CD14-positive monocyte (primary cell): ENCODE results near the gene PCDHGA2. TPM values are rescaled to one million over a fixed set of nuclear protein-coding genes. Genes with fewer than 3 reads are reported as not detected.
A peak's percentile ranks its signal among the peaks of the same experiment; 100 is the strongest.

ENCODE experiments used
- DNase-seq, 3 donors: peaks; one replicate each; pipeline ENCODE4 v3.0.0-alpha.2; 2011 to 2022
- H2AFZ ChIP-seq: 2 replicates; pipeline ENCODE4 v1.6.0; 2012; ENCODE audit warnings: mild to moderate bottlenecking, low read depth, low read length, inconsistent platforms; ENCODE audit not compliant: insufficient read depth, poor library complexity, severe bottlenecking
- H3K27ac ChIP-seq, 2 donors: 1 replicate in 1 of 2; 2 replicates in 1 of 2; pipeline ENCODE4 v1.5.1; 2012 to 2013; ENCODE audit warnings: low read length in 2 of 2, control low read depth in 1 of 2, inconsistent platforms in 1 of 2, low read depth in 1 of 2, mild to moderate bottlenecking in 1 of 2
- H3K27me3 ChIP-seq, 2 donors: one replicate each; pipeline versions ENCODE4 v1.6.0 to v1.6.1; 2011 to 2013; ENCODE audit warnings: low read length in 2 of 2; ENCODE audit not compliant: control insufficient read depth in 2 of 2, insufficient read depth in 2 of 2
- H3K36me3 ChIP-seq, 2 donors: replicated peaks in 1 of 2; 1 replicate in 1 of 2; 2 replicates in 1 of 2; pipeline versions ENCODE4 v1.5.1 to v1.6.1; 2012 to 2013; ENCODE audit warnings: low read length in 2 of 2, control low read depth in 1 of 2, inconsistent platforms in 1 of 2, mild to moderate bottlenecking in 1 of 2; ENCODE audit not compliant: insufficient read depth in 2 of 2, control insufficient read depth in 1 of 2
- H3K4me1 ChIP-seq, 2 donors: 1 replicate in 1 of 2; 2 replicates in 1 of 2; pipeline versions ENCODE4 v1.5.1 to v1.6.1; 2012 to 2013; ENCODE audit warnings: low read length in 2 of 2, control low read depth in 1 of 2, inconsistent platforms in 1 of 2, mild to moderate bottlenecking in 1 of 2, moderate library complexity in 1 of 2; ENCODE audit not compliant: insufficient read depth in 2 of 2, control insufficient read depth in 1 of 2
- H3K4me2 ChIP-seq: replicated peaks from 2 replicates; pipeline ENCODE3; 2012; ENCODE audit warnings: low read length, moderate library complexity, mild to moderate bottlenecking; ENCODE audit not compliant: poor library complexity, severe bottlenecking; ENCODE audit errors: extremely low read depth
- H3K4me3 ChIP-seq, 3 experiments: fragments of 200-600 bp in 1 of 3; sonication (generic) in 1 of 3; replicated peaks in 1 of 3; 1 replicate in 2 of 3; 2 replicates in 1 of 3; pipeline ENCODE4 v1.5.1; 2011 to 2013; ENCODE audit warnings: low read length in 3 of 3, mild to moderate bottlenecking in 3 of 3, control low read depth in 2 of 3, low read depth in 2 of 3, inconsistent platforms in 1 of 3, moderate library complexity in 1 of 3
- H3K79me2 ChIP-seq: 2 replicates; pipeline ENCODE4 v1.6.0; 2012; ENCODE audit warnings: mild to moderate bottlenecking, control low read depth, inconsistent platforms, low read length, moderate library complexity; ENCODE audit not compliant: insufficient read depth
- H3K9ac ChIP-seq: 2 replicates; pipeline ENCODE4 v1.6.0; 2017; ENCODE audit warnings: low read length, mild to moderate bottlenecking; ENCODE audit not compliant: insufficient read depth, poor library complexity, severe bottlenecking
- H3K9me3 ChIP-seq, 2 donors: replicated peaks in 1 of 2; 1 replicate in 1 of 2; 2 replicates in 1 of 2; pipeline versions ENCODE4 v1.5.1 to v1.6.1; 2012 to 2013; ENCODE audit warnings: low read length in 2 of 2, control low read depth in 1 of 2; ENCODE audit not compliant: control insufficient read depth in 1 of 2, insufficient read depth in 1 of 2
- H4K20me1 ChIP-seq: 2 replicates; pipeline ENCODE4 v1.6.0; 2012; ENCODE audit warnings: mild to moderate bottlenecking, low read length, control low read depth, moderate library complexity; ENCODE audit not compliant: insufficient read depth
- H3K27ac Mint-ChIP-seq, 7 donors: one replicate each; pipeline ENCODE4 v1.8.0; 2020; ENCODE audit warnings: mild to moderate bottlenecking in 7 of 7, mixed read lengths in 7 of 7, moderate library complexity in 6 of 7, inconsistent platforms in 2 of 7
- H3K27me3 Mint-ChIP-seq, 3 donors: one replicate each; pipeline ENCODE4 v1.8.0; 2021 to 2022; ENCODE audit warnings: low read depth in 3 of 3, mild to moderate bottlenecking in 3 of 3, mixed read lengths in 3 of 3, moderate library complexity in 3 of 3, inconsistent platforms in 1 of 3
- H3K36me3 Mint-ChIP-seq, 2 donors: one replicate each; pipeline ENCODE4 v1.8.0; 2020; ENCODE audit warnings: mixed read lengths in 2 of 2, inconsistent platforms in 1 of 2, mild to moderate bottlenecking in 1 of 2
- H3K4me1 Mint-ChIP-seq: one replicate; pipeline ENCODE4 v1.8.0; 2020; ENCODE audit warnings: mild to moderate bottlenecking, mixed read lengths
- H3K4me3 Mint-ChIP-seq, 2 donors: one replicate each; pipeline ENCODE4 v1.8.0; 2020; ENCODE audit warnings: mild to moderate bottlenecking in 2 of 2, mixed read lengths in 2 of 2, moderate library complexity in 1 of 2
- H3K9me3 Mint-ChIP-seq, 7 donors: one replicate each; pipeline ENCODE4 v1.8.0; 2020 to 2022; ENCODE audit warnings: mixed read lengths in 7 of 7, mild to moderate bottlenecking in 6 of 7, moderate library complexity in 6 of 7, inconsistent platforms in 2 of 7
- CTCF ChIP-seq: fragments of 200-600 bp; IDR thresholded peaks from one replicate; pipeline ENCODE4 v1.8.0; 2022; ENCODE audit warnings: antibody characterized with exemption, mild to moderate bottlenecking
- WGBS: methylation state at CpG from one replicate; pipeline ENCODE4 v1.1.5; 2013; ENCODE audit warnings: missing lambda C conversion rate; ENCODE audit not compliant: insufficient coverage; 5-methylcytosine and 5-hydroxymethylcytosine counted together
- intact Hi-C, 2 donors: fragments of 100-400 bp; cut with micrococcal nuclease; formaldehyde crosslinking; loops; one replicate each; pipeline versions ENCODE4 v1.15.0 to v1.15.1; 2023
- polyA plus RNA-seq, 3 donors: library from polyadenylated mRNA; depleted of rRNA in 1 of 3; unstranded in 2 of 3; stranded (reverse) in 1 of 3; fragments of 300-500 nt in 2 of 3; fragments of >200 nt in 1 of 3; fragmentation: Illumina TruSeq in 2 of 3; gene quantifications; 1 replicate in 2 of 3; 2 replicates in 1 of 3; pipeline ENCODE4 v1.2.3, GENCODE V29; 2012 to 2021

Gene PCDHGA2
- polyA plus RNA-seq, 3 donors: not detected

- Mint-ChIP-seq H3K27me3 (peaks cover 70 to 80% (median 78%) of the 10 kb centered on the region in 3 donors), H3K9me3 (peaks cover 41 to 79% (median 70%) of the 10 kb centered on the region in 7 donors), H3K27ac (no peak overlapping the region), H3K36me3 (peaks cover 11 to 14% of the 10 kb centered on the region in 2 donors), H3K4me1 (peaks cover 8% of the 10 kb centered on the region), H3K4me3 (peak overlapping the region in 1 of 2 donors; percentile 71)
- Histone ChIP-seq H3K4me2 (no peak overlapping the region), H3K36me3 (no peaks in the 10 kb centered on the region), H3K9me3 (peaks cover 52 to 68% of the 10 kb centered on the region in 2 donors), H3K27me3 (peaks cover 57 to 97% of the 10 kb centered on the region in 2 donors), H3K9ac (no peak overlapping the region), H3K79me2 (no peaks in the 10 kb centered on the region), H4K20me1 (no peaks in the 10 kb centered on the region), H3K4me1 (no peaks in the 10 kb centered on the region), H2AFZ (no peak overlapping the region), H3K4me3 (no peak overlapping the region), H3K27ac (no peak overlapping the region)
- 36% methylated on average over 31 of the region's 46 CpGs for WGBS
- intact Hi-C loops: no loop called here
- no peak for TF ChIP-seq CTCF
- no peak for DNase-seq
These were observed 27.7 kb downstream of the PCDHGA2 start for GRCh38 chr5:141366016-141366896.

GRCh38 chr5:141369994-141370848 is 31.7 kb downstream of the PCDHGA2 start, which contains the start of gene PCDHGB3:
PCDHGB3 (plus strand) TSS chr5:141370242; CDS start chr5:141370395, 153 bp downstream.
- Mint-ChIP-seq H3K4me3 (peak within 1 kb of the TSS; percentile 68 to 88), H3K27ac (no peak within 1 kb of the TSS), H3K9me3 (peaks cover 44 to 79% (median 68%) of the 10 kb centered on the region in 7 donors), H3K4me1 (peaks cover 8% of the 10 kb centered on the region), H3K36me3 (peaks cover 6 to 12% of the 10 kb centered on the region in 2 donors), H3K27me3 (peaks cover 60 to 78% (median 75%) of the 10 kb centered on the region in 3 donors)
- peaks cover 44 to 100% of the 10 kb centered on the region in 2 donors for H3K27me3 ChIP-seq
- no peak for DNase-seq
- H4K20me1 ChIP-seq: no peaks in the 10 kb centered on the region
- no peak within 1 kb of the TSS for H3K27ac ChIP-seq
- peaks cover 59 to 66% of the 10 kb centered on the region in 2 donors for H3K9me3 ChIP-seq
- no peak for TF ChIP-seq CTCF
- no peak within 1 kb of the TSS for H3K9ac ChIP-seq
- no peak within 1 kb of the TSS for H2AFZ ChIP-seq
- WGBS: 19% methylated on average over 30 of the region's 32 CpGs
- no peaks in the 10 kb centered on the region for H3K4me1 ChIP-seq
- intact Hi-C loops: no loop called here
- peak within 1 kb of the TSS; percentile 58 for H3K4me2 ChIP-seq
- H3K79me2 ChIP-seq: no peaks in the 10 kb centered on the region
- H3K36me3 ChIP-seq: no peaks in the 10 kb centered on the region
- H3K4me3 ChIP-seq: peak within 1 kb of the TSS in 2 of 3 experiments; percentile 8 to 53
